ENCODE results near the gene SCNN1G.

Gene SCNN1G

DNA sequence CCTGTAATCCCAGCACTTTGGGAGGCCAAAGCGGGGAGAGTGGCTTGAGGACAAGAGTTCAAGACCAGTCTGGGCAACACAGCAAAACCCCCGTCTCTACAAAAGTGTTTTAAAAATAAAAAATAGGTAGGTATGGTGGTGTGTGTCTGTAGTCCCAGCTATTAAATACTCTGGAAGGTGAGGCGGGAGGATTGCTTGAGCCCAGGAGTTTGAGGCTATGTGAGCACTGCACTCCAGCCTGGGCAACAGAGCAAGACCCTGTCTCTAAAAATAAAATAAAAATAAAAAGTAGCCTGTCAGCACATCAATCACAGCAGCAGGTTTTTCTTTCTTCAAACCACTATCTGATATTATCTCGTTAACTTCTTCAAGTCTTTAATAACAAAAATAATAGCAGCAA, 34.9 kb upstream of the SCNN1G start:
- TF ChIP-seq, protein P1, sequence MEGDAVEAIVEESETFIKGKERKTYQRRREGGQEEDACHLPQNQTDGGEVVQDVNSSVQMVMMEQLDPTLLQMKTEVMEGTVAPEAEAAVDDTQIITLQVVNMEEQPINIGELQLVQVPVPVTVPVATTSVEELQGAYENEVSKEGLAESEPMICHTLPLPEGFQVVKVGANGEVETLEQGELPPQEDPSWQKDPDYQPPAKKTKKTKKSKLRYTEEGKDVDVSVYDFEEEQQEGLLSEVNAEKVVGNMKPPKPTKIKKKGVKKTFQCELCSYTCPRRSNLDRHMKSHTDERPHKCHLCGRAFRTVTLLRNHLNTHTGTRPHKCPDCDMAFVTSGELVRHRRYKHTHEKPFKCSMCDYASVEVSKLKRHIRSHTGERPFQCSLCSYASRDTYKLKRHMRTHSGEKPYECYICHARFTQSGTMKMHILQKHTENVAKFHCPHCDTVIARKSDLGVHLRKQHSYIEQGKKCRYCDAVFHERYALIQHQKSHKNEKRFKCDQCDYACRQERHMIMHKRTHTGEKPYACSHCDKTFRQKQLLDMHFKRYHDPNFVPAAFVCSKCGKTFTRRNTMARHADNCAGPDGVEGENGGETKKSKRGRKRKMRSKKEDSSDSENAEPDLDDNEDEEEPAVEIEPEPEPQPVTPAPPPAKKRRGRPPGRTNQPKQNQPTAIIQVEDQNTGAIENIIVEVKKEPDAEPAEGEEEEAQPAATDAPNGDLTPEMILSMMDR (IDR thresholded peaks at IDR 0.05; ENCODE audit: poor library complexity, severe bottlenecking) = no peak
- H3K27ac ChIP-seq (ENCODE audit: poor library complexity, severe bottlenecking) = peak overlapping the region; percentile 84
- peaks cover 44% of the 10 kb centered on the region for H3K4me1 ChIP-seq (ENCODE audit: insufficient read depth, poor library complexity, severe bottlenecking)

DNA sequence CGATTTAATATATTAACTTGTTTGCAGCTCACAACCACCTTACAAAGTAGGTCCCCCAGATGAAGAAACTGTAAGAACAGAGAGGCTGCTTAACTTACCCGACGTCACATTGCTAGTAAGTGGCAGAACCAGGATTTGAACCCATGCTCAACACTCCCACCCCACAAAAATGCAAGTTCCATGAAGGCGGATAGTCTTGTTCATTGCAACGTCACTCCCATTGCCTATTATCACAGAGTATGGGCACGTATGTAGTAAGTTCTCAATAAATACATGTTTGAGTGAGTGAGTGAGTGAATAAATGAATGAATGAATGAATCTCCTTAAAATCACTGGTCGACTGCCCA, 34.4 kb upstream of the SCNN1G start:
- peaks cover 42% of the 10 kb centered on the region for H3K4me1 ChIP-seq (ENCODE audit: insufficient read depth, poor library complexity, severe bottlenecking)
- ATAC-seq (ENCODE audit: low read depth) (no peak), DNase-seq (ENCODE audit: low spot score) (no peak)
- H3K9me3 ChIP-seq (ENCODE audit: severe bottlenecking) = no peaks in the 10 kb centered on the region
- peaks cover 3% of the 10 kb centered on the region; the same call in 1 of the 2 replicates for H3K36me3 ChIP-seq (ENCODE audit: low read depth)
- peak overlapping the region; percentile 84 for H3K27ac ChIP-seq (ENCODE audit: poor library complexity, severe bottlenecking)
- peak overlapping the region; percentile 97 for H3K4me3 ChIP-seq (ENCODE audit: severe bottlenecking)
- TF ChIP-seq, protein P1 (IDR thresholded peaks at IDR 0.05; ENCODE audit: poor library complexity, severe bottlenecking) = no peak
- H3K27me3 ChIP-seq (ENCODE audit: insufficient read depth, poor library complexity, severe bottlenecking) = no peaks in the 10 kb centered on the region

More for the DNA sequence above, 34.9 kb upstream of the SCNN1G start:
- Histone ChIP-seq H3K36me3 (ENCODE audit: low read depth) (peaks cover 3% of the 10 kb centered on the region; the same call in 1 of the 2 replicates), H3K9me3 (ENCODE audit: severe bottlenecking) (no peaks in the 10 kb centered on the region), H3K4me3 (ENCODE audit: severe bottlenecking) (peak overlapping the region; percentile 97), H3K27me3 (ENCODE audit: insufficient read depth, poor library complexity, severe bottlenecking) (no peaks in the 10 kb centered on the region)
- ATAC-seq (ENCODE audit: low read depth) (no peak), DNase-seq (ENCODE audit: low spot score) (no peak)

DNA sequence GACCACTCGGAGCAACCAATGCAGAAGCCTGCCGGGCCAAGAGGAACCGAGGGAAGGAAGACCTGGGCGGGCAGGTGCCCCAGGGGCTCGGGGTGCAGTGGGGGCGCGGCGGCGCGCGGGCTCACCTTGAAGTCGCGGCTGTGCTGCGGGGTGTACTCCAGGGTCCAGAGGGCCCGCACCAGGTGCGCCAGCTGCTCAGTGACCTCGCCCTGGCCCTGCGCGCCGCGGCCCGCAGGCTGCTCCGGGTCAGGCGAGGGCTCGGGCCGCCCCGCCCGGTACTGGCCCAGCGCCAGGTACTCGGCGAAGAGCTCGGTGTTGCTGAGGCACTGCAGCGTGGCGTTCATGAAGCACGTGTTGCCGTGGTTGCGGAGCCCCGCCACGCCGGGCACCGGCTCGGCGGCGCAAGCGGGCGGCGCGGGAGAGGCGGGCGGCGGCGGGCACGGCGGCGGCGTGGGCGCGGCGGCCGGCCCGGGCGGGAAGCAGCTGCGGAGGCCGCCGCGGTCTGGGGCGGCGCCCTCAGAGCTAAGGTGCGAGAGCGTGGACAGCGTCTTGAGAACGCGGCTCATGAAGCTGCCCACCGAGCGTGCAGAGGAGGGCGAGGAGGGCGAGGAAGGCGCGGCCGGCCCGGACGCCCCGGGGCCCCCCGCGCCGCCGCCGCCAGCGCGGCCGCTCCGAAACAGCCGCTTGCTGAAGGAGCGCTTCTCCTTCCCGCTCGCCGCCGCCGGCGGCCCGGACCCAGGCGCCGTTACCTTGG, 33.9 kb upstream of the SCNN1G start:
- peaks cover 3% of the 10 kb centered on the region; the same call in 1 of the 2 replicates for H3K36me3 ChIP-seq (ENCODE audit: low read depth)
- peak overlapping the region; percentile 84 for H3K27ac ChIP-seq (ENCODE audit: poor library complexity, severe bottlenecking)
- ATAC-seq (ENCODE audit: low read depth) (peak; percentile 3; the same call in 1 of the 3 replicates), DNase-seq (ENCODE audit: low spot score) (peak; percentile 62)
- H3K9me3 ChIP-seq (ENCODE audit: severe bottlenecking) = no peaks in the 10 kb centered on the region
- TF ChIP-seq, protein P1 (IDR thresholded peaks at IDR 0.05; ENCODE audit: poor library complexity, severe bottlenecking) = no peak
- H3K27me3 ChIP-seq (ENCODE audit: insufficient read depth, poor library complexity, severe bottlenecking) = no peaks in the 10 kb centered on the region
- H3K4me3 ChIP-seq (ENCODE audit: severe bottlenecking) = peak overlapping the region; percentile 97
- peaks cover 39% of the 10 kb centered on the region for H3K4me1 ChIP-seq (ENCODE audit: insufficient read depth, poor library complexity, severe bottlenecking)

DNA sequence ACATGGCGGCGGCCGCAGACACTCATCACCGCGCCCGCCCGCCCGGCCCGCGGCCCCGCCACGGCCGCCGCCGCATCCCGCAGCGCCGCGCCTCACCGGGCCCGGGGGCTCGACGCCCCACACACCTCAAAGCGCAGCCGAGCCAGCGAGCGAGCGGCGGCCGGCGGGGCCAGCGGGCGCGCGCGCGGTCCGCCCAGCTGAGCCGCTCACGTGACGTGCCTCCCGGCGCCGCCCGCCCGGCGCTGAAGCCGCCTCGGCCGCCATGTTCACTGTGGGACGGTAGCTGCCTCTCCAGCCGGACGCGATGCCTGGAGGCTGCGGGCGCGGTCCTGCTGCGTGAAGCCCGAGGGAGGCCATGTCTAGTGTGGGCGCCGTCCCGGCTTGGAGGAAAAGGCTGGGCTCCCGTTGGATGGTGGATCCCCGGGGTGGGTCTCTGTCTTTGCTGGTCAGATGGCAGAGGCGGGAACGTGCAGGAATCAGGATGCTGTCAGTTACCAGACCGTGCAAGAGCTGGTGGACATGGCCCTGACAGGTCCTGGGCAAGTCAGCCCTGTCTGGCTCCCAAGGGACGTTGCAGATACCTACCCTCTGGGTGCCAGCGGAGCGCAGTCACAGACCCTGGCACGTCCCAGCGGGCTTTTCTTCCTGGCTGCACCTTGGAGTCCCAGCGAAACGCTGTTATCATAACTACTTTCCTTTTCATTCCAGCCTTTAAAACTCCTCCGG, 33.1 kb upstream of the SCNN1G start, which contains the start of gene USP31:
Gene USP31 (minus strand): TSS at position 186 of the 726 bp plus-strand sequence. CDS start 182 bp downstream, at position 4.
- H3K27ac ChIP-seq (ENCODE audit: poor library complexity, severe bottlenecking) = peak within 1 kb of the TSS; percentile 84
- TF ChIP-seq, protein P1 (IDR thresholded peaks at IDR 0.05; ENCODE audit: poor library complexity, severe bottlenecking) = no peak
- peaks cover 34% of the 10 kb centered on the region for H3K4me1 ChIP-seq (ENCODE audit: insufficient read depth, poor library complexity, severe bottlenecking)
- peak within 1 kb of the TSS; percentile 97 for H3K4me3 ChIP-seq (ENCODE audit: severe bottlenecking)
- no peaks in the 10 kb centered on the region for H3K27me3 ChIP-seq (ENCODE audit: insufficient read depth, poor library complexity, severe bottlenecking)
- peaks cover 3% of the 10 kb centered on the region; the same call in 1 of the 2 replicates for H3K36me3 ChIP-seq (ENCODE audit: low read depth)
- ATAC-seq (ENCODE audit: low read depth) = peak; percentile 95
- no peaks in the 10 kb centered on the region for H3K9me3 ChIP-seq (ENCODE audit: severe bottlenecking)
- peak; percentile 96 for DNase-seq (ENCODE audit: low spot score)

All from RWPE2 (cell line).